Tibial nerve (tissue), 4 donors: ENCODE data around the gene C19orf25. TPM values are rescaled to one million over a fixed set of nuclear protein-coding genes. Genes with fewer than 3 reads are reported as not detected.

ENCODE experiments used
- DNase-seq, 2 donors: peaks; one replicate each; pipeline ENCODE4 v3.0.0-alpha.2; 2019; ENCODE audit warnings: low spot score in 2 of 2
- H3K27ac ChIP-seq, 4 donors: fragments of 200-600 bp; sonication (generic) in 3 of 4; one replicate each; pipeline ENCODE4 v1.5.1; 2017 to 2019; ENCODE audit warnings: mild to moderate bottlenecking in 1 of 4
- H3K27me3 ChIP-seq, 2 donors: fragments of 200-600 bp; sonication (generic) in 1 of 2; one replicate each; pipeline versions ENCODE4 v1.5.1 to v1.6.0; 2017 to 2019
- H3K36me3 ChIP-seq, 3 donors: fragments of 200-600 bp; sonication (generic); one replicate each; pipeline ENCODE4 v1.5.1; 2018 to 2019
- H3K4me1 ChIP-seq, 4 donors: fragments of 200-600 bp; sonication (generic) in 3 of 4; one replicate each; pipeline ENCODE4 v1.5.1; 2017 to 2019
- H3K4me3 ChIP-seq, 4 donors: fragments of 200-600 bp; sonication (generic) in 3 of 4; one replicate each; pipeline ENCODE4 v1.5.1; 2017 to 2019; ENCODE audit warnings: mild to moderate bottlenecking in 1 of 4, moderate library complexity in 1 of 4
- H3K9me3 ChIP-seq, 4 donors: fragments of 200-600 bp; sonication (generic) in 3 of 4; one replicate each; pipeline ENCODE4 v1.5.1; 2017 to 2019
- CTCF ChIP-seq, 5 experiments: fragments of 200-600 bp in 3 of 5; fragments of 450-650 bp in 2 of 5; sonication (generic) in 3 of 5; IDR thresholded peaks; one replicate each; pipeline ENCODE4 v1.5.1; 2016 to 2019; ENCODE audit warnings: antibody characterized with exemption in 5 of 5, mild to moderate bottlenecking in 3 of 5, moderate library complexity in 2 of 5
- EP300 ChIP-seq, 2 donors: sonication (generic); formaldehyde crosslinking; IDR thresholded peaks; one replicate each; pipeline ENCODE4 v1.6.1; 2017; ENCODE audit warnings: antibody characterized with exemption in 2 of 2, mild to moderate bottlenecking in 1 of 2
- POLR2A ChIP-seq, 2 donors: fragments of 450-650 bp; IDR thresholded peaks; one replicate each; pipeline ENCODE4 v1.6.1; 2017; ENCODE audit warnings: antibody characterized with exemption in 2 of 2, mild to moderate bottlenecking in 2 of 2, moderate library complexity in 2 of 2
- WGBS, 2 donors: methylation state at CpG; one replicate each; pipeline ENCODE4 v1.1.5; 2018; 5-methylcytosine and 5-hydroxymethylcytosine counted together
- total RNA-seq, 4 donors: library from RNA; depleted of rRNA; stranded (reverse); fragments of >200 nt; gene quantifications; one replicate each; pipeline ENCODE4 v1.1.0, GENCODE V29; 2016

C19orf25 gene
- total RNA-seq, 4 donors from 2014 or later, result 22.4 to 47.4 (median 33.8) TPM

GRCh38 chr19:1425102-1425837 is 53.7 kb downstream of the C19orf25 start:
- Histone ChIP-seq H3K4me3 (no peak overlapping the region), H3K4me1 (peaks cover 0 to 5% (median 0%) of the 10 kb centered on the region in 4 donors), H3K36me3 (peaks cover 0 to 100% (median 24%) of the 10 kb centered on the region in 3 donors), H3K27me3 (no peaks in the 10 kb centered on the region), H3K27ac (no peak overlapping the region), H3K9me3 (no peaks in the 10 kb centered on the region)
- DNase-seq, result no peak
- no peak for TF ChIP-seq POLR2A (IDR thresholded peaks at IDR 0.05)
- TF ChIP-seq CTCF (IDR thresholded peaks at IDR 0.05), result no peak
- no peak for TF ChIP-seq EP300 (IDR thresholded peaks at IDR 0.05)
- WGBS, 2 donors, result 88 to 91% methylated on average over 33 of the region's 33 CpGs

- WGBS, 2 donors, result 81% methylated on average over 41 to 42 of the region's 42 CpGs
- DNase-seq, result no peak
- Histone ChIP-seq H3K27me3 (no peaks in the 10 kb centered on the region), H3K9me3 (no peaks in the 10 kb centered on the region), H3K27ac (peak overlapping the region in 1 of 4 donors; percentile 17), H3K4me3 (no peak overlapping the region), H3K4me1 (peaks cover 0 to 5% (median 0%) of the 10 kb centered on the region in 4 donors), H3K36me3 (peaks cover 0 to 98% (median 23%) of the 10 kb centered on the region in 3 donors)
- no peak for TF ChIP-seq EP300 (IDR thresholded peaks at IDR 0.05)
- TF ChIP-seq CTCF (IDR thresholded peaks at IDR 0.05), result no peak
- TF ChIP-seq POLR2A (IDR thresholded peaks at IDR 0.05), result no peak
Measured at GRCh38 chr19:1424192-1424955, 54.6 kb downstream of the C19orf25 start.

GRCh38 chr19:1423436-1424191 is 55.4 kb downstream of the C19orf25 start:
- DNase-seq, result no peak
- no peak overlapping the region for H3K27ac ChIP-seq
- WGBS, 2 donors, result 90 to 91% methylated on average over 40 of the region's 40 CpGs
- no peak for TF ChIP-seq EP300 (IDR thresholded peaks at IDR 0.05)
- no peak for TF ChIP-seq POLR2A (IDR thresholded peaks at IDR 0.05)
- no peak for TF ChIP-seq CTCF (IDR thresholded peaks at IDR 0.05)
- peaks cover 0 to 98% (median 20%) of the 10 kb centered on the region in 3 donors for H3K36me3 ChIP-seq
- H3K4me1 ChIP-seq, result peaks cover 0 to 12% (median 2%) of the 10 kb centered on the region in 4 donors
- H3K4me3 ChIP-seq, result no peak overlapping the region
- no peaks in the 10 kb centered on the region for H3K9me3 ChIP-seq
- no peaks in the 10 kb centered on the region for H3K27me3 ChIP-seq

Other genes starting within 250 kb of the C19orf25 start
- gene CBARP, start 241.2 kb downstream of the C19orf25 start, total RNA-seq, result 1 to 10 TPM in 2 of 4 donors, under 1 TPM in 2; 0.22 to 3.9 (median 1.4) TPM
- 100 to 1,000 TPM in 3 of 4 donors, 10 to 100 TPM in 1; 67.5 to 140 (median 127) TPM for gene ATP5F1D, start 237.5 kb downstream of the C19orf25 start, total RNA-seq
- 10 to 100 TPM; 17.4 to 51.9 (median 39.4) TPM for gene MIDN, start 230.6 kb downstream of the C19orf25 start, total RNA-seq
- 100 to 1,000 TPM; 389 to 640 (median 576) TPM for gene CIRBP, start 209.9 kb downstream of the C19orf25 start, total RNA-seq
- 10 to 100 TPM; 25.5 to 80.7 (median 52.0) TPM for gene FAM174C, start 203.7 kb downstream of the C19orf25 start, total RNA-seq
- not detected for gene EFNA2, start 193.3 kb downstream of the C19orf25 start, total RNA-seq
- 100 to 1,000 TPM; 146 to 162 (median 151) TPM for gene NDUFS7, start 95.3 kb downstream of the C19orf25 start, total RNA-seq
- gene GAMT, start 77.7 kb downstream of the C19orf25 start, total RNA-seq, result 100 to 1,000 TPM in 2 of 4 donors, 10 to 100 TPM in 2; 43.8 to 120 (median 94.4) TPM
- gene DAZAP1, start 71.6 kb downstream of the C19orf25 start, total RNA-seq, result 10 to 100 TPM; 34.3 to 68.4 (median 61.0) TPM
- gene RPS15, start 40.8 kb downstream of the C19orf25 start, total RNA-seq, result 1,000 to 10,000 TPM; 4,239 to 4,988 (median 4,337) TPM
- 10 to 100 TPM in 1 of 4 donors, 1 to 10 TPM in 3; 1.7 to 10.2 (median 4.2) TPM for gene APC2, start 29.1 kb downstream of the C19orf25 start, total RNA-seq
- 1 to 10 TPM; 1.3 to 4.9 (median 2.2) TPM for gene PCSK4, start 11.1 kb upstream of the C19orf25 start, total RNA-seq
- 1 to 10 TPM; 1.2 to 4.6 (median 2.9) TPM for gene REEP6, start 12.0 kb upstream of the C19orf25 start, total RNA-seq
- gene ADAMTSL5, start 33.8 kb upstream of the C19orf25 start, total RNA-seq, result 10 to 100 TPM; 17.4 to 54.8 (median 42.6) TPM
- gene PLK5, start 44.9 kb upstream of the C19orf25 start, total RNA-seq, result 1 to 10 TPM in 2 of 4 donors, under 1 TPM in 2; 0.21 to 6.3 (median 1.1) TPM
- gene MEX3D, start 89.1 kb upstream of the C19orf25 start, total RNA-seq, result 10 to 100 TPM; 19.4 to 32.7 (median 27.4) TPM
- 100 to 1,000 TPM in 1 of 4 donors, 10 to 100 TPM in 3; 62.9 to 144 (median 91.4) TPM for gene MBD3, start 113.7 kb upstream of the C19orf25 start, total RNA-seq
- gene UQCR11, start 126.2 kb upstream of the C19orf25 start, total RNA-seq, result 10 to 100 TPM; 58.8 to 95.7 (median 66.0) TPM
- gene TCF3, start 173.4 kb upstream of the C19orf25 start, total RNA-seq, result 100 to 1,000 TPM in 1 of 4 donors, 10 to 100 TPM in 3; 23.4 to 299 (median 37.3) TPM